K562 (cell line): Measurements from ENCODE around the gene CEP131. TPM values are rescaled to one million over a fixed set of nuclear protein-coding genes. Genes with fewer than 3 reads are reported as not detected.

Experiments
- LARP7 ChIP-seq: fragments of 450-650 bp; IDR thresholded peaks from 2 replicates; pipeline ENCODE4 v1.6.1; 2016
- NR2F6 ChIP-seq: fragments of 450-650 bp; formaldehyde crosslinking; IDR thresholded peaks from 2 replicates; pipeline ENCODE4 v1.4.0; 2020; ENCODE audit warnings: mild to moderate bottlenecking
- RBM15 ChIP-seq: fragments of 200-400 bp; formaldehyde crosslinking; IDR thresholded peaks from 2 replicates; pipeline ENCODE4 v1.6.1; 2018; ENCODE audit warnings: mild to moderate bottlenecking, low read length, moderate library complexity; ENCODE audit not compliant: insufficient read depth
- polyA plus RNA-seq, 8 experiments: library from polyadenylated mRNA; depleted of rRNA in 4 of 8; stranded (reverse) in 5 of 8; unstranded in 3 of 8; fragments of >200 nt; fragmentation: Nextera tagmentation in 2 of 8; fragmentation: Illumina TruSeq in 1 of 8; extraction: Ambion mirVana in 2 of 8; extraction: Trizol in 1 of 8; gene quantifications; 2 replicates each; pipeline versions ENCODE4 v1.2.1 to v1.2.3, GENCODE V29; 2011 to 2014; ENCODE audit warnings: inconsistent platforms in 1 of 8, missing spikeins in 1 of 8
- total RNA-seq, 7 experiments: library from RNA; depleted of rRNA in 6 of 7; stranded (reverse); fragments of >200 nt in 6 of 7; fragmentation: Illumina TruSeq in 2 of 7; extraction: Trizol in 2 of 7; gene quantifications; 2 replicates each; pipeline versions ENCODE4 v1.2.1 to v1.2.3, GENCODE V29; 2011 to 2021; ENCODE audit warnings: low replicate concordance in 1 of 7
- TF ChIP-seq, protein P1 (sequence below), 2 experiments: fragments of 150-350 bp in 1 of 2; IDR thresholded peaks; 2 replicates each; pipeline ENCODE4 v1.6.1; 2012 to 2016; ENCODE audit warnings: low read depth in 2 of 2, low read length in 2 of 2, mild to moderate bottlenecking in 1 of 2, moderate library complexity in 1 of 2
- TF ChIP-seq, protein P2 (sequence below): sonication (generic); formaldehyde crosslinking; IDR thresholded peaks from 2 replicates; pipeline ENCODE4 v1.9.0; 2022; ENCODE audit warnings: mild to moderate bottlenecking, missing genetic modification reagents
- TF ChIP-seq, protein P3 (sequence below): fragments of 450-650 bp; formaldehyde crosslinking; IDR thresholded peaks from 2 replicates; pipeline ENCODE4 v1.4.0; 2020; ENCODE audit warnings: mild to moderate bottlenecking, moderate library complexity

CEP131 gene
- total and polyA plus RNA-seq, 9 of the 15 experiments (the other 6 are each of a cell fraction or from before 2014, with no cell fraction given): 0.24 to 21.2 (median 2.3) TPM

DNA sequence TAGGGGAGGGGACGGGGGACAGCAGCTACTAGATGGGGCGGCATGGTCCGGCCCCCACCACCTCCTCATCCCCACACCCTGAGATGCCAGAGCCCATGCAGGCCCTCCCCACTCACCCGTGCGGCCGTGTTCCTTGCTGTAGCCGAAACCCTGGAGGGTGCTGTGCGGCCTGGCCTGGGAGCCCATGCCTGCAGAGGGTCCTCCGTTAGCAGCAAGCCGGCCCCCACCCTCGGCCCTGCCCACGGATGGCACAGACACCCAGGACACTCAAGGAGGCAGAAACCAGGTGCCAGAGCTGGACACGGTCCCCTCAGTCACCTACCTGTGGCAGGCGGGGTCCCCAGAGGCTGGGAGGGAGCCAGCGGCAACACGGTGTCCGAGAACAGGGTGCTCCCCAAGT lies 10.6 kb upstream of the CEP131 start (continued):
- TF ChIP-seq, protein P1, sequence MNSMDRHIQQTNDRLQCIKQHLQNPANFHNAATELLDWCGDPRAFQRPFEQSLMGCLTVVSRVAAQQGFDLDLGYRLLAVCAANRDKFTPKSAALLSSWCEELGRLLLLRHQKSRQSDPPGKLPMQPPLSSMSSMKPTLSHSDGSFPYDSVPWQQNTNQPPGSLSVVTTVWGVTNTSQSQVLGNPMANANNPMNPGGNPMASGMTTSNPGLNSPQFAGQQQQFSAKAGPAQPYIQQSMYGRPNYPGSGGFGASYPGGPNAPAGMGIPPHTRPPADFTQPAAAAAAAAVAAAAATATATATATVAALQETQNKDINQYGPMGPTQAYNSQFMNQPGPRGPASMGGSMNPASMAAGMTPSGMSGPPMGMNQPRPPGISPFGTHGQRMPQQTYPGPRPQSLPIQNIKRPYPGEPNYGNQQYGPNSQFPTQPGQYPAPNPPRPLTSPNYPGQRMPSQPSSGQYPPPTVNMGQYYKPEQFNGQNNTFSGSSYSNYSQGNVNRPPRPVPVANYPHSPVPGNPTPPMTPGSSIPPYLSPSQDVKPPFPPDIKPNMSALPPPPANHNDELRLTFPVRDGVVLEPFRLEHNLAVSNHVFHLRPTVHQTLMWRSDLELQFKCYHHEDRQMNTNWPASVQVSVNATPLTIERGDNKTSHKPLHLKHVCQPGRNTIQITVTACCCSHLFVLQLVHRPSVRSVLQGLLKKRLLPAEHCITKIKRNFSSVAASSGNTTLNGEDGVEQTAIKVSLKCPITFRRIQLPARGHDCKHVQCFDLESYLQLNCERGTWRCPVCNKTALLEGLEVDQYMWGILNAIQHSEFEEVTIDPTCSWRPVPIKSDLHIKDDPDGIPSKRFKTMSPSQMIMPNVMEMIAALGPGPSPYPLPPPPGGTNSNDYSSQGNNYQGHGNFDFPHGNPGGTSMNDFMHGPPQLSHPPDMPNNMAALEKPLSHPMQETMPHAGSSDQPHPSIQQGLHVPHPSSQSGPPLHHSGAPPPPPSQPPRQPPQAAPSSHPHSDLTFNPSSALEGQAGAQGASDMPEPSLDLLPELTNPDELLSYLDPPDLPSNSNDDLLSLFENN (IDR thresholded peaks at IDR 0.05; ENCODE audit: low read depth in 2 of 2, low read length in 2 of 2): no peak
- TF ChIP-seq, protein P2, sequence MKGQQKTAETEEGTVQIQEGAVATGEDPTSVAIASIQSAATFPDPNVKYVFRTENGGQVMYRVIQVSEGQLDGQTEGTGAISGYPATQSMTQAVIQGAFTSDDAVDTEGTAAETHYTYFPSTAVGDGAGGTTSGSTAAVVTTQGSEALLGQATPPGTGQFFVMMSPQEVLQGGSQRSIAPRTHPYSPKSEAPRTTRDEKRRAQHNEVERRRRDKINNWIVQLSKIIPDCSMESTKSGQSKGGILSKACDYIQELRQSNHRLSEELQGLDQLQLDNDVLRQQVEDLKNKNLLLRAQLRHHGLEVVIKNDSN (CRISPR knock-in tag): no peak
- no peak for TF ChIP-seq NR2F6 (CRISPR knock-in tag)
- TF ChIP-seq LARP7: no peak
- TF ChIP-seq, protein P3, sequence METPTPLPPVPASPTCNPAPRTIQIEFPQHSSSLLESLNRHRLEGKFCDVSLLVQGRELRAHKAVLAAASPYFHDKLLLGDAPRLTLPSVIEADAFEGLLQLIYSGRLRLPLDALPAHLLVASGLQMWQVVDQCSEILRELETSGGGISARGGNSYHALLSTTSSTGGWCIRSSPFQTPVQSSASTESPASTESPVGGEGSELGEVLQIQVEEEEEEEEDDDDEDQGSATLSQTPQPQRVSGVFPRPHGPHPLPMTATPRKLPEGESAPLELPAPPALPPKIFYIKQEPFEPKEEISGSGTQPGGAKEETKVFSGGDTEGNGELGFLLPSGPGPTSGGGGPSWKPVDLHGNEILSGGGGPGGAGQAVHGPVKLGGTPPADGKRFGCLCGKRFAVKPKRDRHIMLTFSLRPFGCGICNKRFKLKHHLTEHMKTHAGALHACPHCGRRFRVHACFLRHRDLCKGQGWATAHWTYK (CRISPR knock-in tag): no peak
- TF ChIP-seq RBM15: no peak
